ENCODE data around the gene ACSM3.

GRCh38 chr16:20729141-20729540 lies 34.7 kb upstream of the ACSM3 start:
- TF ChIP-seq POLR2A (IDR thresholded peaks at IDR 0.05; ENCODE audit: low read length) (no peak), GATA1 (IDR thresholded peaks at IDR 0.05; ENCODE audit: low read depth, low read length) (no peak)
